ENCODE data around the gene DUSP2.
A peak's percentile ranks its signal among the peaks of the same experiment; 100 is the strongest.

Gene DUSP2

GRCh38 chr2:96098900-96099590, 46.2 kb downstream of the DUSP2 start:
- peak; percentile 50 for DNase-seq

DNA sequence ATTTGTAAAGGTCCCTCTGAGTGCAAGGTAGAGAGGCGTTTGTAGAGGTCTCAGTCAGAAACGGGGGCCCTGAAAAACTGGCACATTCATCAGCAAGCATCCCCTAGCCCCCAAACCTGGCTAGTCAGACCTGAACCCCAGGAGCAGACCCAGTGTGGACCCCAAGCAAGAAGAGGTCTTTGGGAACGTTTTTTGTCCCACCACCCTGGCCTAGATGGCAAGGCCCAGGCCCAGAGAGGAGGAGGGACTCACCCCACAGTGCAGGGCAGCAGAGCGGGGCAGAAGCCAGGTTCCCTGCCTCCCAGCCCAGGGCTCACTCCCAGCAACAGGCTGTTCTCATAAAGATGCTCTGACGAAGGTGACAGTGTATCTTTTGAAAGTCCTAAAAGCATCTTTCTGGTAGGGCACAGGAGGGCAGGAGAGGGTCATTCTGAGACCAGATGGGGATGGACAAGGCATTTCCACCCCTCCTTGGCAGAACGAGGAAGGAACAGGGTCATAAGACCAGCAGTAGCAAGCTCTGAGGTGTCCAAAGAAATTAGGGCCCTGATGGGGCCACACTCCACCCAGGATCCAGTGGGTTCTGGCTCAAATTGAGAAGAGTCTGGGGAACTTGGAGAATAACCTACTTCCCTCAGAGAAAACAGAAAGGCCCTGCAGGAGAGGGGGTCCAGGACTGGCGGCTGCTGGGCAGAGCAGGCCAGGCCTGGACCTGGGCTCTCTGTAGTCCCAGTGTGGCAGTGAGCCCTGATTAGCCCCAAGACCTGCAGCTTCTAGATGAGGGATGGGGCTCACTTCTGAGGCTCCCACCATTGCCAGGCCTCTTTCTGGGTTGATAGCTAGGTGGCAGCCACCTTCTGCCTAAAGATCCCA, 47.1 kb downstream of the DUSP2 start:
- DNase-seq, result peak; percentile 27

DNA sequence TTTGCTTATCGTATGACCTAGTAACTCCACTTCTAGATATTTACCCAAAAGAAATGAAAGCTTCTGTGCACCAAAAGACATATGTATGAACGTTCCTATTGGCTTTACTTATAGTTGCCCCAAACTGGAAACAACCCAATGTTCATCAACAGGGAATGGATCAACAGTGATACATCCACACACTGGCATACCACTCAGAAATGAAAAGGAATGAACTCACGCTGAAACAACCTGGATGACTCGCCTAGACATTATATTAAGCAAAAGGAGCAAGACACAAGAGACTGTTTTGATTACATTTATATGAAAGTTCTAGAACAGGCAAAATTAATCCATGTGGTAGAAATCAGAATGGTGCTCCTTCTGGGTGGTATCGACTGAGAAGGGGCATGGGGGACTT, 47.8 kb downstream of the DUSP2 start:
- peak; percentile 9 for DNase-seq

- no peak for DNase-seq
These were observed 50.1 kb downstream of the DUSP2 start for GRCh38 chr2:96095116-96095636.

GRCh38 chr2:96093528-96093927, 51.7 kb downstream of the DUSP2 start:
- DNase-seq, result peak; percentile 13
